ENCODE results near the gene GP1BB. TPM values are rescaled to one million over a fixed set of nuclear protein-coding genes. Genes with fewer than 3 reads are reported as not detected.

GP1BB gene
- total RNA-seq, 1 experiment from 2014 or later, result 3.6 TPM

- Histone ChIP-seq H3K4me3 (ENCODE audit: low read depth in 2 of 2, low read length in 2 of 2) (no peak overlapping the region), H3K27me3 (ENCODE audit: control insufficient read depth, insufficient read depth, low read length) (no peaks in the 10 kb centered on the region), H3K27ac (ENCODE audit: low read length) (no peak overlapping the region), H3K4me1 (ENCODE audit: control insufficient read depth, insufficient read depth, low read length) (peaks cover 2% of the 10 kb centered on the region; the same call in 1 of the 2 replicates), H3K9me3 (ENCODE audit: control insufficient read depth, insufficient read depth, low read depth, low read length) (no peaks in the 10 kb centered on the region), H3K36me3 (ENCODE audit: control insufficient read depth, insufficient read depth, low read length) (no peaks in the 10 kb centered on the region)
- intact Hi-C loops (cut with micrococcal nuclease; ENCODE audit: unreplicated experiment), result no loop called here
- ChIA-PET CTCF (no interaction called here), POLR2A (no interaction called here)
- no peak for DNase-seq (ENCODE audit: low read depth, low spot score)
- in situ Hi-C loops (cut with HindIII; ENCODE audit: low pct_unique_long_range_greater_than_20kb, low sequenced_read_pairs), result no loop called here
- no peak for ATAC-seq
- TF ChIP-seq TCF7L2 (IDR thresholded peaks at IDR 0.05; ENCODE audit: low read depth, low read length), result no peak
- no peak for TF ChIP-seq SIN3A (IDR thresholded peaks at IDR 0.05; ENCODE audit: borderline replicate concordance, insufficient read depth, low read depth, low read length)
- TF ChIP-seq, protein P1, sequence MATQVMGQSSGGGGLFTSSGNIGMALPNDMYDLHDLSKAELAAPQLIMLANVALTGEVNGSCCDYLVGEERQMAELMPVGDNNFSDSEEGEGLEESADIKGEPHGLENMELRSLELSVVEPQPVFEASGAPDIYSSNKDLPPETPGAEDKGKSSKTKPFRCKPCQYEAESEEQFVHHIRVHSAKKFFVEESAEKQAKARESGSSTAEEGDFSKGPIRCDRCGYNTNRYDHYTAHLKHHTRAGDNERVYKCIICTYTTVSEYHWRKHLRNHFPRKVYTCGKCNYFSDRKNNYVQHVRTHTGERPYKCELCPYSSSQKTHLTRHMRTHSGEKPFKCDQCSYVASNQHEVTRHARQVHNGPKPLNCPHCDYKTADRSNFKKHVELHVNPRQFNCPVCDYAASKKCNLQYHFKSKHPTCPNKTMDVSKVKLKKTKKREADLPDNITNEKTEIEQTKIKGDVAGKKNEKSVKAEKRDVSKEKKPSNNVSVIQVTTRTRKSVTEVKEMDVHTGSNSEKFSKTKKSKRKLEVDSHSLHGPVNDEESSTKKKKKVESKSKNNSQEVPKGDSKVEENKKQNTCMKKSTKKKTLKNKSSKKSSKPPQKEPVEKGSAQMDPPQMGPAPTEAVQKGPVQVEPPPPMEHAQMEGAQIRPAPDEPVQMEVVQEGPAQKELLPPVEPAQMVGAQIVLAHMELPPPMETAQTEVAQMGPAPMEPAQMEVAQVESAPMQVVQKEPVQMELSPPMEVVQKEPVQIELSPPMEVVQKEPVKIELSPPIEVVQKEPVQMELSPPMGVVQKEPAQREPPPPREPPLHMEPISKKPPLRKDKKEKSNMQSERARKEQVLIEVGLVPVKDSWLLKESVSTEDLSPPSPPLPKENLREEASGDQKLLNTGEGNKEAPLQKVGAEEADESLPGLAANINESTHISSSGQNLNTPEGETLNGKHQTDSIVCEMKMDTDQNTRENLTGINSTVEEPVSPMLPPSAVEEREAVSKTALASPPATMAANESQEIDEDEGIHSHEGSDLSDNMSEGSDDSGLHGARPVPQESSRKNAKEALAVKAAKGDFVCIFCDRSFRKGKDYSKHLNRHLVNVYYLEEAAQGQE (IDR thresholded peaks at IDR 0.05; ENCODE audit: insufficient read depth in 1 of 2, low read depth in 2 of 2, low read length in 1 of 2), result no peak
- TF ChIP-seq POLR2AphosphoS5 (IDR thresholded peaks at IDR 0.05; ENCODE audit: low read depth, low read length), result no peak
- TF ChIP-seq, protein P2, sequence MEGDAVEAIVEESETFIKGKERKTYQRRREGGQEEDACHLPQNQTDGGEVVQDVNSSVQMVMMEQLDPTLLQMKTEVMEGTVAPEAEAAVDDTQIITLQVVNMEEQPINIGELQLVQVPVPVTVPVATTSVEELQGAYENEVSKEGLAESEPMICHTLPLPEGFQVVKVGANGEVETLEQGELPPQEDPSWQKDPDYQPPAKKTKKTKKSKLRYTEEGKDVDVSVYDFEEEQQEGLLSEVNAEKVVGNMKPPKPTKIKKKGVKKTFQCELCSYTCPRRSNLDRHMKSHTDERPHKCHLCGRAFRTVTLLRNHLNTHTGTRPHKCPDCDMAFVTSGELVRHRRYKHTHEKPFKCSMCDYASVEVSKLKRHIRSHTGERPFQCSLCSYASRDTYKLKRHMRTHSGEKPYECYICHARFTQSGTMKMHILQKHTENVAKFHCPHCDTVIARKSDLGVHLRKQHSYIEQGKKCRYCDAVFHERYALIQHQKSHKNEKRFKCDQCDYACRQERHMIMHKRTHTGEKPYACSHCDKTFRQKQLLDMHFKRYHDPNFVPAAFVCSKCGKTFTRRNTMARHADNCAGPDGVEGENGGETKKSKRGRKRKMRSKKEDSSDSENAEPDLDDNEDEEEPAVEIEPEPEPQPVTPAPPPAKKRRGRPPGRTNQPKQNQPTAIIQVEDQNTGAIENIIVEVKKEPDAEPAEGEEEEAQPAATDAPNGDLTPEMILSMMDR (IDR thresholded peaks at IDR 0.05), result no peak
- BruUV-seq (replicated peaks), result no TSS peak
Observed at GRCh38 chr22:19741053-19741452, 17.7 kb downstream of the GP1BB start.

DNA sequence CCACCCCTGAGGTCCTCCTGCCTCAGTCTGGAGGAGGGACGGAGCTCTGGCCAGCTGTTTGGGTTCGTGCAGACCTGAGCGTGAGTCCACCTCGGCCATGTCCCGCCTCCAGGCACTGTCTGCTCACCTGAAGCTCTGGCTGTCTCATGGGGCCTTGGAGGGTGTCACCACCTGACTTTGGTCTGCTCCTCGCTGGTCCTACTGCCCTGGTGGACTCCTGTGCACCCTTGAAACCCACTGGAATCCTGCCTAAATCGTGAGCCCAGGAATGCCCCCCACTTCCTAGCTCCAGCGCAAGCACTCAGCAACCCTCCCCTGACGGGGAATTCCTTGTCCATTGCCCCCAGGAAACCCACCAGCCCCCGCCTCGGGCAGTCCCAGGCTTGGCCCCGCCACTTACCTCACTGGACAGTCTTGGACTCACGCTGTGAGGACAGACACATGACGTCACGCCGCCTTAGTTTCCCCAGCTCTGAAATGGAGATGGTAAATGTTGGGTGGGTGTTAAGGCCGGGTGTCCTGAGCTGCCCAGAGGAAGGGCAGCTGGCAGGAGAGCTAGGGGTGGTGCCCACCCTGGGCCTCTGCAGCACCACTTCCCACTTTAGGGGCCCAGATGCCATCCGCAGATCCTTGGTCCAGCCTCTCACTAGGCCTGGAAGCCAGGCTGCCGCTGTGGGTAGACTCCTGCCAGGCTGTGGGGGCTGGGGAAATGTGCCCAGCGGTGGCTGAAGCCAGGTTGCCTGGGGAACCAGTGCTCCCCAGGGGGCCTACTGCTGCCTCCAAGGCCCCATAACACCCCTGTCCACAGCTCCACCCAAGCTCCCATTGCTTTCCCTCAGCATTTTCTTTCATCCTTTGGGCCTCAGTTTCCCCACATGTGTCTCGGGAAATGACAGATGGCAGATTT lies 19.1 kb downstream of the GP1BB start:
- H3K27ac ChIP-seq (ENCODE audit: low read length), result no peak overlapping the region
- no peaks in the 10 kb centered on the region for H3K9me3 ChIP-seq (ENCODE audit: control insufficient read depth, insufficient read depth, low read depth, low read length)
- TF ChIP-seq, protein P1 (IDR thresholded peaks at IDR 0.05; ENCODE audit: insufficient read depth in 1 of 2, low read depth in 2 of 2, low read length in 1 of 2), result no peak
- TF ChIP-seq POLR2AphosphoS5 (IDR thresholded peaks at IDR 0.05; ENCODE audit: low read depth, low read length) (no peak), SIN3A (IDR thresholded peaks at IDR 0.05; ENCODE audit: borderline replicate concordance, insufficient read depth, low read depth, low read length) (no peak), TCF7L2 (IDR thresholded peaks at IDR 0.05; ENCODE audit: low read depth, low read length) (no peak)
- TF ChIP-seq, protein P2 (IDR thresholded peaks at IDR 0.05), result no peak
- H3K36me3 ChIP-seq (ENCODE audit: control insufficient read depth, insufficient read depth, low read length), result no peaks in the 10 kb centered on the region
- ChIA-PET CTCF (no interaction called here), POLR2A (no interaction called here)
- peaks cover 2% of the 10 kb centered on the region; the same call in 1 of the 2 replicates for H3K4me1 ChIP-seq (ENCODE audit: control insufficient read depth, insufficient read depth, low read length)
- intact Hi-C loops (cut with micrococcal nuclease; ENCODE audit: unreplicated experiment), result no loop called here
- in situ Hi-C loops (cut with HindIII; ENCODE audit: low pct_unique_long_range_greater_than_20kb, low sequenced_read_pairs), result no loop called here
- ATAC-seq (no peak), DNase-seq (ENCODE audit: low read depth, low spot score) (no peak)
- no TSS peak for BruUV-seq (replicated peaks)
- H3K27me3 ChIP-seq (ENCODE audit: control insufficient read depth, insufficient read depth, low read length), result no peaks in the 10 kb centered on the region
- no peak overlapping the region for H3K4me3 ChIP-seq (ENCODE audit: low read depth in 2 of 2, low read length in 2 of 2)
